Stomach (tissue), 9 donors: ENCODE measurements around the gene DLG2. TPM values are rescaled to one million over a fixed set of nuclear protein-coding genes. Genes with fewer than 3 reads are reported as not detected.

Source experiments
- DNase-seq, 2 donors: peaks; one replicate each; pipeline versions ENCODE4 v3.0.0 to v3.0.0-alpha.2; 2013 to 2019
- H3K27ac ChIP-seq, 5 donors: fragments of 200-600 bp in 4 of 5; sonication (generic) in 4 of 5; one replicate each; pipeline ENCODE4 v1.5.1; 2013 to 2019; ENCODE audit warnings: mild to moderate bottlenecking in 1 of 5, moderate library complexity in 1 of 5
- H3K27me3 ChIP-seq, 3 donors: fragments of 200-600 bp; sonication (generic); one replicate each; pipeline ENCODE4 v1.5.1; 2017 to 2019; ENCODE audit warnings: mixed run types in 1 of 3
- H3K36me3 ChIP-seq, 4 donors: fragments of 200-600 bp; sonication (generic); 1 replicate in 3 of 4; 2 replicates in 1 of 4; pipeline ENCODE4 v1.5.1; 2016 to 2019
- H3K4me1 ChIP-seq, 4 donors: fragments of 200-600 bp; sonication (generic); one replicate each; pipeline ENCODE4 v1.5.1; 2016 to 2019
- H3K4me3 ChIP-seq, 4 donors: fragments of 200-600 bp; sonication (generic) in 3 of 4; one replicate each; pipeline ENCODE4 v1.5.1; 2016 to 2019; ENCODE audit warnings: mild to moderate bottlenecking in 1 of 4
- H3K9me3 ChIP-seq, 4 donors: fragments of 200-600 bp; sonication (generic); one replicate each; pipeline ENCODE4 v1.5.1; 2016 to 2019
- EP300 ChIP-seq: sonication (generic); formaldehyde crosslinking; IDR thresholded peaks from one replicate; pipeline ENCODE4 v1.6.1; 2017; ENCODE audit warnings: antibody characterized with exemption
- POLR2A ChIP-seq, 4 donors: fragments of 450-650 bp; IDR thresholded peaks; one replicate each; pipeline ENCODE4 v1.6.1; 2016; ENCODE audit warnings: antibody characterized with exemption in 4 of 4, control low read depth in 2 of 4, mild to moderate bottlenecking in 1 of 4, moderate library complexity in 1 of 4
- POLR2AphosphoS5 ChIP-seq, 3 donors: sonication (generic); formaldehyde crosslinking; IDR thresholded peaks; one replicate each; pipeline ENCODE4 v1.6.1; 2016; ENCODE audit warnings: antibody characterized with exemption in 3 of 3
- WGBS, 5 donors: extraction: QIAGEN DNeasy Blood & Tissue Kit in 3 of 5; methylation state at CpG; one replicate each; pipeline versions ENCODE4 v1.1.5 to v1.1.7; 2013 to 2018; 5-methylcytosine and 5-hydroxymethylcytosine counted together
- intact Hi-C: fragments of 100-400 bp; cut with DNase I; formaldehyde crosslinking; loops from one replicate; pipeline ENCODE4 v1.15.1; 2023; ENCODE audit warnings: low total_unique reads
- polyA plus RNA-seq, 3 donors: library from polyadenylated mRNA; stranded (reverse); fragments of 200-250 nt; gene quantifications; one replicate each; pipeline ENCODE4 v1.2.3, GENCODE V29; 2013
- total RNA-seq, 5 donors: library from RNA; depleted of rRNA; stranded (reverse); fragments of >200 nt; gene quantifications; one replicate each; pipeline versions ENCODE4 v1.1.0 to v1.2.3, GENCODE V29; 2014 to 2016
- TF ChIP-seq, protein P1 (sequence below), 7 experiments: fragments of 450-650 bp in 4 of 7; fragments of 200-600 bp in 3 of 7; sonication (generic) in 3 of 7; IDR thresholded peaks; one replicate each; pipeline ENCODE4 v1.5.1; 2016 to 2019; ENCODE audit warnings: antibody characterized with exemption in 7 of 7, control low read depth in 2 of 7, mild to moderate bottlenecking in 1 of 7
- donor health status: healthy with polysubstance abuse.
- donor health status: Bipolar disorder and iron deficiency.
- donor health status: healthy.

DLG2 gene
- total and polyA plus RNA-seq, 8 donors, result 1.3 to 19.1 (median 3.5) TPM

DNA sequence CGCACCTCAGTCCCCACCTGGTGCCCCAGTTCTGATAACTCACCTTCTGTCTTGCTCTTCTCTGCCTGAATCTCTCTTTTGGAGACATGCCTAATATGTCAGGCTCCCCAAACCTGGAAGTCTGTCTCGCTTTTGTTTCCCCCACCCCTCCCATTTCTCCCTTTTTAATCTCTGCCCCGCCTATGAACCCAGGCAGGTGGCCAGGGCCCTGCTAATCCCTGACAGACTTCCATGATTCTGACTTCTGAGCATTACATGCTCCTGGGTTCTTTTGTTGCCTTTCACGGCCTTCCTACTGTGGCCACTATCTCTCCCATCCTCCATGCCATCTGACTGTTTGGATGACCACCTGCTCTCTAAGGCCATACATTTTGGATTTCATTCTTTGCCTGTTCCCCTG lies 1220.1 kb downstream of the DLG2 start:
- intact Hi-C loops, result no loop called here
- no peaks in the 10 kb centered on the region for H3K4me1 ChIP-seq
- H3K9me3 ChIP-seq, result no peaks in the 10 kb centered on the region
- no peaks in the 10 kb centered on the region for H3K36me3 ChIP-seq
- H3K27ac ChIP-seq, result no peak overlapping the region
- TF ChIP-seq, protein P1, sequence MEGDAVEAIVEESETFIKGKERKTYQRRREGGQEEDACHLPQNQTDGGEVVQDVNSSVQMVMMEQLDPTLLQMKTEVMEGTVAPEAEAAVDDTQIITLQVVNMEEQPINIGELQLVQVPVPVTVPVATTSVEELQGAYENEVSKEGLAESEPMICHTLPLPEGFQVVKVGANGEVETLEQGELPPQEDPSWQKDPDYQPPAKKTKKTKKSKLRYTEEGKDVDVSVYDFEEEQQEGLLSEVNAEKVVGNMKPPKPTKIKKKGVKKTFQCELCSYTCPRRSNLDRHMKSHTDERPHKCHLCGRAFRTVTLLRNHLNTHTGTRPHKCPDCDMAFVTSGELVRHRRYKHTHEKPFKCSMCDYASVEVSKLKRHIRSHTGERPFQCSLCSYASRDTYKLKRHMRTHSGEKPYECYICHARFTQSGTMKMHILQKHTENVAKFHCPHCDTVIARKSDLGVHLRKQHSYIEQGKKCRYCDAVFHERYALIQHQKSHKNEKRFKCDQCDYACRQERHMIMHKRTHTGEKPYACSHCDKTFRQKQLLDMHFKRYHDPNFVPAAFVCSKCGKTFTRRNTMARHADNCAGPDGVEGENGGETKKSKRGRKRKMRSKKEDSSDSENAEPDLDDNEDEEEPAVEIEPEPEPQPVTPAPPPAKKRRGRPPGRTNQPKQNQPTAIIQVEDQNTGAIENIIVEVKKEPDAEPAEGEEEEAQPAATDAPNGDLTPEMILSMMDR (IDR thresholded peaks at IDR 0.05), result no peak
- no peak for TF ChIP-seq EP300
- no peak for TF ChIP-seq POLR2A (IDR thresholded peaks at IDR 0.05)
- no peak for TF ChIP-seq POLR2AphosphoS5 (IDR thresholded peaks at IDR 0.05)
- no peaks in the 10 kb centered on the region for H3K27me3 ChIP-seq
- no peak for DNase-seq
- no peak overlapping the region for H3K4me3 ChIP-seq
- 52 to 76% (median 61%) methylated on average over 4 of the region's 4 CpGs for WGBS, 5 donors

DNA sequence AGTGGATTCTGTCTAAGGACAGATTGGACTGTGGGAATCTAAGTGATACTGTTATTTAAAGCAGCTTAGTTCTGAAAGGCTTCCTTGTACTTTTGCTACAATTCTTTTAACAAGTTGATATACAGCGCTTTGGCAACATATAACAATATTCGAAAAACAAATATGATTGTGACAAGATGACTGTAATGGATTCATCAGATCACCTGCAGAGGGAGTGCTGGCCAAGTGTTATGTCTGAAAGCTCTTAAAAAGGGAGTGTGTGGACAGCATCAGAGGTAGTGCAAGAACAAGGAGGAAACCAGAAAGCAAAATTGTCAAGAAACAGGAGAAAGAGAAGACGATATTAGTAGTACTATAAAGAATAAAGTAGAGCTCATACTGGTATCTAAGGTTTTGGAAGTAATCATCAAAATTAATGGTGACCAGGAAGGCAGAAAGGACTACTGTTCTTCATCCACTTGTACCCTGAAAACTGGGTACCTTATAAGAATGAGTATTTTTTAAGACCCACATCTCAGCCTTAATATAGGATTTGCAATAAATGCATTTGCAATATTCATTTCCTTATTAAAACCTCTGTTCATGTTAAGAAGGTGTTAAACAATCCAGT lies 1229.0 kb downstream of the DLG2 start:
- no peak overlapping the region for H3K4me3 ChIP-seq
- H3K4me1 ChIP-seq, result no peaks in the 10 kb centered on the region
- H3K9me3 ChIP-seq, result no peaks in the 10 kb centered on the region
- no peaks in the 10 kb centered on the region for H3K36me3 ChIP-seq
- no peaks in the 10 kb centered on the region for H3K27me3 ChIP-seq
- H3K27ac ChIP-seq, result no peak overlapping the region
- TF ChIP-seq, protein P1 (IDR thresholded peaks at IDR 0.05), result peak in 2 of 7 experiments; percentile 14 to 26
- TF ChIP-seq EP300, result no peak
- peak in 1 of 2 donors; percentile 45 for DNase-seq
- WGBS, 5 donors, result 46 to 73% (median 53%) methylated on average over 3 of the region's 3 CpGs
- intact Hi-C loops, result no loop called here

DNA sequence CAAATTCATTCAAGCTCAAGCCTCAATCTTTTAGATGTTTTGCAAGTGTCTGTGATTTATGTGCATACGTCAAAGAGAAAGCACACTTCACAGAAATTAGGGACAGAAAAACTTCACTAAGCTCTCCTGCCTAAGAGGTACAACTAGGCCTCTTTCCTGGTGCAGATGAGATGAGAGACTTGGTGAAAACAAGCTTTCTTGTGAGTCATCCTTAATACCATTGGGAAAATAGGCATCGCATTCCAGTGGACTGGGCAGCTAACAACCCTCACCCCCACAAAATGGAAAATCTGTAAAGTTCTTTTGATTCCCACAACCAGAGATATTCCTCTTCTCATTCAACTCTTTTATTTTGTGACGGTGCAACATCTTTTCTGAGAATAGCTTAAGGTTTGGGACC lies 1230.6 kb downstream of the DLG2 start:
- Histone ChIP-seq H3K27me3 (no peaks in the 10 kb centered on the region), H3K27ac (no peak overlapping the region), H3K9me3 (no peaks in the 10 kb centered on the region), H3K36me3 (no peaks in the 10 kb centered on the region), H3K4me3 (no peak overlapping the region), H3K4me1 (no peaks in the 10 kb centered on the region)
- DNase-seq, result no peak
- intact Hi-C loops, result no loop called here
- TF ChIP-seq EP300 (no peak), POLR2A (IDR thresholded peaks at IDR 0.05) (no peak), POLR2AphosphoS5 (IDR thresholded peaks at IDR 0.05) (no peak)
- WGBS, 5 donors, result 92 to 96% (median 94%) methylated on average over 3 of the region's 3 CpGs

DNA sequence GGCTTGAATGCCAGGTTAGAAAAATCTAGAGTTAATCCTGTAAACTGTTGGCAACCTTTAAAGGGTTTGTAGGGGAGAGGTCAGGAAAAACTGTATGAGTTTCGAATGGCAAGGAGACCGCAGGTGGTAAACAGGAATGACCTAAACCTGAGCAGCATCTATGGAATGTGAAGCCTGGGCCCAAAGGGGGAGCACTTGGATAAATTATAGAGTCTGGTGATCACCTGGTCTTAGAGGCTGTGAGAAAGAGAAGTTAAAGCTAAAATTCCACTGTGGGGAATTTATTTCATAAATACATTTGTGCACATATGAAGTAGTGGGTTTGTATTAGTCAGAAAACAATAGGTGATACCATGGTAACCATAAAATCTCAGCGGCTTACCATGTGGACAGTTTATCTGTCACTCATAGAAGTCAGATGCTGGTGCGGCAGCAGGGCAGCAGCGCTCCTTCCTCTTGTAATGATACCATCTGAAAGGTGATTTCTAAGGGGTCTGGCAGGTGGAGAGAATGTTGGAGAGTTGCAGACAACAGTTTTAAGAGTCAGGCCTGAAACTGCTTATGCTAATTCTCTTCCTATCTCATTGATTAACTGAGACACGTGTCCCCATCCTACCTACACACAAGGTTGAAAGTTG lies 1236.6 kb downstream of the DLG2 start:
- H3K4me1 ChIP-seq, result no peaks in the 10 kb centered on the region
- intact Hi-C loops, result no loop called here
- TF ChIP-seq, protein P1 (IDR thresholded peaks at IDR 0.05), result no peak
- TF ChIP-seq POLR2AphosphoS5 (IDR thresholded peaks at IDR 0.05), result no peak
- TF ChIP-seq EP300, result no peak
- no peak for TF ChIP-seq POLR2A (IDR thresholded peaks at IDR 0.05)
- H3K4me3 ChIP-seq, result no peak overlapping the region
- H3K36me3 ChIP-seq, result no peaks in the 10 kb centered on the region
- no peak overlapping the region for H3K27ac ChIP-seq
- 60 to 76% (median 68%) methylated on average over 6 of the region's 6 CpGs for WGBS, 5 donors
- no peaks in the 10 kb centered on the region for H3K9me3 ChIP-seq
- peak in 1 of 2 donors; percentile 15 for DNase-seq
- H3K27me3 ChIP-seq, result no peaks in the 10 kb centered on the region

DNA sequence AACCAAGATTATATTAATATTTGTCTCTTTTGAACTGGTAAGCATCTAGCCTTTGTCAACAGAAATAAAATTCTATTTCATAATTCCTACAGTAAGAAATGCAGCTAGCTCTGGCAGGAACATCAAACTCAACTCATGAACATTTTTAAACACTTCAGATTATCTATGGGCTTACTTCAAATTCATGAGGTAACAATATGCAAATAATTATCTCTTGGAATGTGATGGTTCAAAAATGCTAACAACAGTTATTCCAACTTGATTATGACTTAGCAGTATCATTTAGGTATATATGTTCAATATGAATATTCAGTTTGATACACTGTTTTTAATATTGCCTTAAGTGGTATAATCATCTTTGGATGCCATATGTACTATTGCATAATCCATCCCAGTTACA lies 1237.4 kb downstream of the DLG2 start:
- H3K9me3 ChIP-seq, result no peaks in the 10 kb centered on the region
- H3K4me1 ChIP-seq, result no peaks in the 10 kb centered on the region
- no peaks in the 10 kb centered on the region for H3K27me3 ChIP-seq
- TF ChIP-seq, protein P1 (IDR thresholded peaks at IDR 0.05), result no peak
- no peak for TF ChIP-seq EP300
- H3K36me3 ChIP-seq, result no peaks in the 10 kb centered on the region
- H3K27ac ChIP-seq, result no peak overlapping the region
- no peak overlapping the region for H3K4me3 ChIP-seq
- no peak for DNase-seq
- intact Hi-C loops, result no loop called here
